Measurements from ENCODE around the gene TRIM45. TPM values are rescaled to one million over a fixed set of nuclear protein-coding genes. Genes with fewer than 3 reads are reported as not detected.

Gene TRIM45
- total RNA-seq, 1 donor from 2014 or later, result 6.3 TPM

- Mint-ChIP-seq H3K9me3 (ENCODE audit: unreplicated experiment) (no peaks in the 10 kb centered on the region), H3K27ac (ENCODE audit: unreplicated experiment) (no peak overlapping the region), H3K27me3 (ENCODE audit: unreplicated experiment) (no peaks in the 10 kb centered on the region), H3K4me3 (ENCODE audit: unreplicated experiment) (no peak overlapping the region), H3K4me1 (ENCODE audit: unreplicated experiment) (peaks cover 27% of the 10 kb centered on the region), H3K36me3 (ENCODE audit: unreplicated experiment) (peaks cover 10% of the 10 kb centered on the region)
- DNase-seq (ENCODE audit: extremely low spot score, unreplicated experiment), result no peak
- TF ChIP-seq CTCF (IDR thresholded peaks at IDR 0.05), result no peak
Observed at GRCh38 chr1:117089996-117090395, 31.6 kb downstream of the TRIM45 start.

GRCh38 chr1:117087686-117088085 is 33.9 kb downstream of the TRIM45 start:
- H3K9me3 Mint-ChIP-seq (ENCODE audit: unreplicated experiment), result no peaks in the 10 kb centered on the region
- H3K4me3 Mint-ChIP-seq (ENCODE audit: unreplicated experiment), result no peak overlapping the region
- no peak overlapping the region for H3K27ac Mint-ChIP-seq (ENCODE audit: unreplicated experiment)
- peaks cover 10% of the 10 kb centered on the region for H3K36me3 Mint-ChIP-seq (ENCODE audit: unreplicated experiment)
- H3K4me1 Mint-ChIP-seq (ENCODE audit: unreplicated experiment), result peaks cover 4% of the 10 kb centered on the region
- no peak for TF ChIP-seq CTCF (IDR thresholded peaks at IDR 0.05)
- DNase-seq (ENCODE audit: extremely low spot score, unreplicated experiment), result no peak
- H3K27me3 Mint-ChIP-seq (ENCODE audit: unreplicated experiment), result no peaks in the 10 kb centered on the region

GRCh38 chr1:117084231-117084630 is 37.3 kb downstream of the TRIM45 start:
- no peak for TF ChIP-seq CTCF (IDR thresholded peaks at IDR 0.05)
- no peak for DNase-seq (ENCODE audit: extremely low spot score, unreplicated experiment)
- Mint-ChIP-seq H3K4me3 (ENCODE audit: unreplicated experiment) (no peak overlapping the region), H3K36me3 (ENCODE audit: unreplicated experiment) (peaks cover 9% of the 10 kb centered on the region), H3K27me3 (ENCODE audit: unreplicated experiment) (no peaks in the 10 kb centered on the region), H3K27ac (ENCODE audit: unreplicated experiment) (no peak overlapping the region), H3K9me3 (ENCODE audit: unreplicated experiment) (no peaks in the 10 kb centered on the region), H3K4me1 (ENCODE audit: unreplicated experiment) (no peaks in the 10 kb centered on the region)

GRCh38 chr1:117079737-117080136 is 41.8 kb downstream of the TRIM45 start:
- peaks cover 26% of the 10 kb centered on the region for H3K36me3 Mint-ChIP-seq (ENCODE audit: unreplicated experiment)
- H3K4me1 Mint-ChIP-seq (ENCODE audit: unreplicated experiment), result no peaks in the 10 kb centered on the region
- DNase-seq (ENCODE audit: extremely low spot score, unreplicated experiment), result no peak
- no peaks in the 10 kb centered on the region for H3K9me3 Mint-ChIP-seq (ENCODE audit: unreplicated experiment)
- H3K27me3 Mint-ChIP-seq (ENCODE audit: unreplicated experiment), result no peaks in the 10 kb centered on the region
- no peak for TF ChIP-seq CTCF (IDR thresholded peaks at IDR 0.05)
- no peak overlapping the region for H3K4me3 Mint-ChIP-seq (ENCODE audit: unreplicated experiment)
- no peak overlapping the region for H3K27ac Mint-ChIP-seq (ENCODE audit: unreplicated experiment)

- DNase-seq (ENCODE audit: extremely low spot score, unreplicated experiment), result no peak
- no peak for TF ChIP-seq CTCF (IDR thresholded peaks at IDR 0.05)
- no peaks in the 10 kb centered on the region for H3K4me1 Mint-ChIP-seq (ENCODE audit: unreplicated experiment)
- no peaks in the 10 kb centered on the region for H3K9me3 Mint-ChIP-seq (ENCODE audit: unreplicated experiment)
- H3K27me3 Mint-ChIP-seq (ENCODE audit: unreplicated experiment), result no peaks in the 10 kb centered on the region
- H3K27ac Mint-ChIP-seq (ENCODE audit: unreplicated experiment), result no peak overlapping the region
- H3K36me3 Mint-ChIP-seq (ENCODE audit: unreplicated experiment), result peaks cover 26% of the 10 kb centered on the region
- H3K4me3 Mint-ChIP-seq (ENCODE audit: unreplicated experiment), result no peak overlapping the region
Observed at GRCh38 chr1:117077267-117077666, 44.3 kb downstream of the TRIM45 start.

Measured in osteocyte (in vitro differentiated cells).